HepG2 (cell line): ENCODE measurements around the gene GOLPH3. TPM values are rescaled to one million over a fixed set of nuclear protein-coding genes. Genes with fewer than 3 reads are reported as not detected.
A peak's percentile ranks its signal among the peaks of the same experiment; 100 is the strongest.

ENCODE experiments used
- ATAC-seq: fragments of 200-7000 bp; cut with Tn5 transposase; 3 replicates; pipeline ENCODE4 v1.9.1; 2020; ENCODE audit warnings: mild to moderate bottlenecking, moderate library complexity
- BruUV-seq: library from RNA; stranded (reverse); fragments of 400-500 nt; replicated peaks from 2 replicates; lab custom pipeline; 2021; lab: Mats Ljungman, UMichigan
- CTCF ChIA-PET: fragments of 300-600 bp; formaldehyde crosslinking; extraction: SDS; loops from one replicate; lab custom pipeline; 2021; ENCODE audit warnings: low total read pairs, inconsistent platforms, low intra/inter-chr PET ratio; lab: Yijun Ruan, JAX
- POLR2A ChIA-PET: fragments of 350-600 bp; sonication (Branson Sonifier 250); formaldehyde crosslinking; loops from one replicate; lab custom pipeline; 2020; ENCODE audit warnings: antibody characterized with exemption, inconsistent platforms; lab: Yijun Ruan, JAX
- DNase-seq: peaks from one replicate; pipeline ENCODE4 v3.0.0-alpha.2; 2015; ENCODE audit warnings: low spot score
- FAIRE-seq: peaks from 3 replicates; lab custom pipeline; 2011; peaks lifted over from hg19 to GRCh38; lab: Jason Lieb, UNC
- H2AFZ ChIP-seq: one replicate; pipeline ENCODE4 v1.6.1; 2011; ENCODE audit warnings: low read length, inconsistent platforms
- H3K27ac ChIP-seq: fragments of 300-600 bp; 3 replicates; pipeline ENCODE4 v1.8.0; 2011; ENCODE audit warnings: mixed run types, mild to moderate bottlenecking, mixed read lengths, low read length, inconsistent platforms; ENCODE audit not compliant: insufficient read depth; ENCODE audit errors: extremely low read length
- H3K27me3 ChIP-seq, 2 experiments: fragments of 200-600 bp in 1 of 2; 2 replicates in 1 of 2; 3 replicates in 1 of 2; pipeline versions ENCODE4 v1.6.0 to v1.8.0; 2011; ENCODE audit warnings: low read length in 2 of 2, mild to moderate bottlenecking in 2 of 2, moderate library complexity in 2 of 2, inconsistent platforms in 1 of 2; ENCODE audit not compliant: insufficient read depth in 2 of 2, control insufficient read depth in 1 of 2
- H3K36me3 ChIP-seq, 2 experiments: fragments of 200-600 bp in 1 of 2; replicated peaks in 1 of 2; 2 replicates in 1 of 2; 3 replicates in 1 of 2; pipeline versions ENCODE4 v1.5.1 to v1.8.0; 2011; ENCODE audit warnings: low read length in 2 of 2, inconsistent platforms in 1 of 2; ENCODE audit not compliant: insufficient read depth in 2 of 2, control insufficient read depth in 1 of 2
- H3K4me1 ChIP-seq: 2 replicates; pipeline ENCODE4 v1.5.1; 2012; ENCODE audit warnings: low read length, inconsistent platforms; ENCODE audit not compliant: insufficient read depth
- H3K4me2 ChIP-seq: 2 replicates; pipeline ENCODE4 v1.6.0; 2011; ENCODE audit warnings: low read depth, low read length, inconsistent platforms
- H3K4me3 ChIP-seq, 3 experiments: fragments of 200-600 bp in 1 of 3; sonication (generic), shearing (Covaris generic) in 1 of 3; replicated peaks in 1 of 3; 2 replicates each; pipeline ENCODE4 v1.5.1; 2011 to 2016; ENCODE audit warnings: low read length in 3 of 3, inconsistent platforms in 2 of 3, low read depth in 2 of 3, mild to moderate bottlenecking in 2 of 3, control low read depth in 1 of 3, mixed read lengths in 1 of 3; ENCODE audit not compliant: insufficient read depth in 1 of 3
- H3K79me2 ChIP-seq: one replicate; pipeline ENCODE4 v1.6.1; 2011; ENCODE audit warnings: low read length, inconsistent platforms; ENCODE audit not compliant: insufficient read depth
- H3K9ac ChIP-seq: 2 replicates; pipeline ENCODE4 v1.6.0; 2011; ENCODE audit warnings: mild to moderate bottlenecking, low read depth, low read length, inconsistent platforms; ENCODE audit not compliant: insufficient read depth
- H3K9me3 ChIP-seq: 2 replicates; pipeline ENCODE4 v1.5.1; 2012; ENCODE audit warnings: mild to moderate bottlenecking, low read length
- H4K20me1 ChIP-seq: 2 replicates; pipeline ENCODE4 v1.6.0; 2011; ENCODE audit warnings: inconsistent platforms, mild to moderate bottlenecking, low read length, moderate library complexity; ENCODE audit not compliant: insufficient read depth
- BCLAF1 ChIP-seq: fragments of 450-650 bp; IDR thresholded peaks from 2 replicates; pipeline ENCODE4 v1.6.1; 2017; ENCODE audit warnings: mild to moderate bottlenecking
- NRL ChIP-seq: sonication (generic); formaldehyde crosslinking; IDR thresholded peaks from 2 replicates; pipeline ENCODE4 v1.5.0; 2020; ENCODE audit warnings: missing genetic modification reagents, mild to moderate bottlenecking, moderate library complexity, borderline replicate concordance
- PHF5A ChIP-seq: IDR thresholded peaks from one replicate; pipeline ENCODE4 v1.6.1; 2018; ENCODE audit warnings: low read depth, missing genetic modification reagents; ENCODE audit not compliant: unreplicated experiment
- RAD51 ChIP-seq: fragments of 450-650 bp; IDR thresholded peaks from 2 replicates; pipeline ENCODE4 v1.6.1; 2016; ENCODE audit warnings: borderline replicate concordance
- STAT5B ChIP-seq: sonication (generic); formaldehyde crosslinking; IDR thresholded peaks from 2 replicates; pipeline ENCODE4 v1.4.0; 2020; ENCODE audit warnings: missing genetic modification reagents
- ZFP90 ChIP-seq: sonication (generic); formaldehyde crosslinking; IDR thresholded peaks from 2 replicates; pipeline ENCODE4 v1.8.0; 2022; ENCODE audit warnings: missing genetic modification reagents, mild to moderate bottlenecking, inconsistent platforms, borderline replicate concordance
- ZNF142 ChIP-seq: sonication (generic); formaldehyde crosslinking; IDR thresholded peaks from 2 replicates; pipeline ENCODE4 v1.4.0; 2020; ENCODE audit warnings: missing genetic modification reagents
- ZNF605 ChIP-seq: sonication (generic); formaldehyde crosslinking; IDR thresholded peaks from 2 replicates; pipeline ENCODE4 v1.8.0; 2022; ENCODE audit warnings: mild to moderate bottlenecking, missing genetic modification reagents
- WGBS: methylation state at CpG from one replicate; pipeline ENCODE4 v1.1.6; 2017; ENCODE audit warnings: low lambda C conversion rate; 5-methylcytosine and 5-hydroxymethylcytosine counted together
- in situ Hi-C: cut with HindIII; loops from 2 replicates; pipeline ENCODE4 v1.10.0; 2017; ENCODE audit warnings: low pct_unique_long_range_greater_than_20kb; ENCODE audit not compliant: extremely low pct_ligation_motif_present
- intact Hi-C: fragments of 100-400 bp; cut with micrococcal nuclease; formaldehyde crosslinking; loops from one replicate; pipeline ENCODE4 v1.10.0; 2022; ENCODE audit not compliant: unreplicated experiment
- polyA plus RNA-seq, 8 experiments: library from polyadenylated mRNA; depleted of rRNA in 3 of 8; stranded (reverse) in 7 of 8; unstranded in 1 of 8; fragments of >200 nt; fragmentation: Illumina TruSeq in 4 of 8; extraction: Trizol in 4 of 8; gene quantifications; 2 replicates each; pipeline versions ENCODE4 v1.2.1 to v1.2.3, GENCODE V29; 2011 to 2016; ENCODE audit warnings: low read depth in 4 of 8, missing spikeins in 1 of 8, mixed read lengths in 1 of 8; ENCODE audit not compliant: insufficient read depth in 1 of 8
- total RNA-seq, 5 experiments: library from RNA; depleted of rRNA; stranded (reverse); fragments of >200 nt; fragmentation: Illumina TruSeq; extraction: Trizol; gene quantifications; 2 replicates each; pipeline ENCODE4 v1.2.3, GENCODE V29; 2016; ENCODE audit warnings: low read depth in 1 of 5

Gene GOLPH3
- total and polyA plus RNA-seq, 2 of the 13 experiments (the other 11 are each of a cell fraction or from before 2014, with no cell fraction given) = 59.5 to 84.5 TPM

DNA sequence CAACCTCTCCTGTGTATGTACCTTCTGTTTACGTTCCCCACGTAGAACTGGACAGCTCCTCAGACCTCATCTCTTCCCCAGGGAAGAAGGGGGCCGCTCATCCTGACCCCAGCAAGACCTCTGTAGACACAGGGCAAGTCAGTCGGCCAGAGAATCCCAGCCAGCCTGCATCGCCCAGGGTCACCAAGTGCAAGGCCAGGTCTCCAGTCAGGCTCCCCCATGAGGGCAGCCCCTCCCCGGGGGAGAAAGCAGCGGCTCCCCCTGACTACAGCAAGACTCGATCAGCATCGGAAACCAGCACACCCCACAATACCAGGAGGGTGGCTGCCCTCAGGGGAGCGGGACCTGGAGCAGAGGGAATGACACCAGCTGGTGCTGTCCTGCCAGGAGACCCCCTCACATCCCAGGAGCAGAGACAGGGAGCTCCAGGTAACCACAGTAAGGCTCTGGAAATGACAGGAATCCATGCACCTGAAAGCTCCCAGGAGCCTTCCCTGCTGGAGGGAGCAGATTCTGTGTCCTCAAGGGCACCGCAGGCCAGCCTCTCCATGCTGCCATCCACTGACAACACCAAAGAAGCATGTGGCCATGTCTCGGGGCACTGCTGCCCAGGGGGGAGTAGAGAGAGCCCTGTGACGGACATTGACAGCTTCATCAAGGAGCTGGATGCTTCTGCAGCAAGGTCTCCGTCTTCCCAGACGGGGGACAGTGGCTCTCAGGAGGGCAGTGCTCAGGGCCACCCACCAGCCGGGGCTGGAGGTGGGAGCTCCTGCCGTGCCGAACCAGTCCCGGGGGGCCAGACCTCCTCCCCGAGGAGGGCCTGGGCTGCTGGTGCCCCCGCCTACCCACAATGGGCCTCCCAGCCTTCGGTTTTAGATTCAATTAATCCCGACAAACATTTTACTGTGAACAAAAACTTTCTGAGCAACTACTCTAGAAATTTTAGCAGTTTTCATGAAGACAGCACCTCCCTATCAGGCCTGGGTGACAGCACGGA lies 86.7 kb downstream of the GOLPH3 start:
- Histone ChIP-seq H3K4me2 (no peak overlapping the region), H3K79me2 (no peaks in the 10 kb centered on the region), H3K27me3 (no peaks in the 10 kb centered on the region), H4K20me1 (no peaks in the 10 kb centered on the region), H2AFZ (no peak overlapping the region), H3K9me3 (no peaks in the 10 kb centered on the region), H3K27ac (no peak overlapping the region), H3K4me3 (no peak overlapping the region), H3K9ac (no peak overlapping the region), H3K4me1 (peaks cover 27% of the 10 kb centered on the region), H3K36me3 (no peaks in the 10 kb centered on the region)
- intact Hi-C loops = no loop called here
- CTCF ChIA-PET = no interaction called here
- DNase-seq (no peak), FAIRE-seq (no peak), ATAC-seq (no peak)
- POLR2A ChIA-PET = no interaction called here
- 64% methylated on average over 16 of the region's 24 CpGs for WGBS
- no TSS peak for BruUV-seq
- in situ Hi-C loops = no loop called here
- TF ChIP-seq RAD51 (no peak), NRL (CRISPR knock-in tag) (0 out of 2 replicates have a peak, but pooled peaks have one; percentile 30), ZFP90 (no peak), PHF5A (CRISPR knock-in tag) (no peak), BCLAF1 (no peak), ZNF605 (CRISPR knock-in tag) (no peak), ZNF142 (CRISPR knock-in tag) (no peak), STAT5B (no peak)
